CD4-positive, alpha-beta T cell (primary cell): ENCODE measurements around the gene SUSD5. TPM values are rescaled to one million over a fixed set of nuclear protein-coding genes. Genes with fewer than 3 reads are reported as not detected.

Experiments
- ATAC-seq: fragments of 200-7000 bp; cut with Tn5 transposase; one replicate; pipeline ENCODE4 v1.10.0; 2022; ENCODE audit warnings: mild to moderate bottlenecking; ENCODE audit not compliant: poor library complexity
- CTCF ChIA-PET: fragments of 350-600 bp; sonication (Branson Sonifier 250); formaldehyde crosslinking; loops from one replicate; lab custom pipeline; 2021; ENCODE audit warnings: antibody characterized with exemption, inconsistent platforms; lab: Charles Lee
- POLR2A ChIA-PET: fragments of 350-600 bp; sonication (Branson Sonifier 250); formaldehyde crosslinking; loops from one replicate; lab custom pipeline; 2021; ENCODE audit warnings: antibody characterized with exemption, inconsistent platforms; lab: Charles Lee
- DNase-seq, 14 experiments: peaks; one replicate each; pipeline ENCODE4 v3.0.0-alpha.2; 2013 to 2020; ENCODE audit warnings: mixed read lengths in 2 of 14
- H3K27ac ChIP-seq, 2 donors: one replicate each; pipeline versions ENCODE4 v1.5.1 to v1.7.0; 2013; ENCODE audit warnings: low read length in 2 of 2, low read depth in 1 of 2, mild to moderate bottlenecking in 1 of 2
- H3K27me3 ChIP-seq, 2 experiments: 1 replicate in 1 of 2; 2 replicates in 1 of 2; pipeline versions ENCODE4 v1.6.1 to v1.7.0; 2013; ENCODE audit warnings: low read length in 2 of 2, control low read depth in 1 of 2, mild to moderate bottlenecking in 1 of 2, moderate library complexity in 1 of 2; ENCODE audit not compliant: insufficient read depth in 2 of 2, control insufficient read depth in 1 of 2
- H3K36me3 ChIP-seq: one replicate; pipeline ENCODE4 v1.6.1; 2013; ENCODE audit warnings: low read length, control low read depth; ENCODE audit not compliant: insufficient read depth
- H3K4me1 ChIP-seq: one replicate; pipeline ENCODE4 v1.6.1; 2013; ENCODE audit warnings: low read length, control low read depth; ENCODE audit not compliant: insufficient read depth
- H3K4me3 ChIP-seq: one replicate; pipeline ENCODE4 v1.5.1; 2013; ENCODE audit warnings: mild to moderate bottlenecking, low read length, moderate library complexity
- H3K9me3 ChIP-seq, 2 experiments: 1 replicate in 1 of 2; 2 replicates in 1 of 2; pipeline versions ENCODE4 v1.6.1 to v1.7.0; 2013; ENCODE audit warnings: low read length in 2 of 2, mild to moderate bottlenecking in 2 of 2, control low read depth in 1 of 2, moderate library complexity in 1 of 2; ENCODE audit not compliant: control insufficient read depth in 1 of 2, insufficient read depth in 1 of 2
- H3K27ac Mint-ChIP-seq: one replicate; pipeline ENCODE4 v1.8.0; 2020; ENCODE audit warnings: mixed read lengths
- H3K27me3 Mint-ChIP-seq: one replicate; pipeline ENCODE4 v1.8.0; 2021; ENCODE audit warnings: mixed read lengths
- H3K36me3 Mint-ChIP-seq: one replicate; pipeline ENCODE4 v1.8.0; 2021; ENCODE audit warnings: low read depth, mixed read lengths
- H3K4me1 Mint-ChIP-seq: one replicate; pipeline ENCODE4 v1.8.0; 2021; ENCODE audit warnings: low read depth, mixed read lengths
- H3K4me3 Mint-ChIP-seq: one replicate; pipeline ENCODE4 v1.8.0; 2020; ENCODE audit warnings: mild to moderate bottlenecking, mixed read lengths
- H3K9me3 Mint-ChIP-seq: one replicate; pipeline ENCODE4 v1.8.0; 2020; ENCODE audit warnings: mixed read lengths
- CTCF ChIP-seq: fragments of 200-600 bp; IDR thresholded peaks from one replicate; pipeline ENCODE4 v1.8.0; 2022; ENCODE audit warnings: antibody characterized with exemption, mild to moderate bottlenecking
- intact Hi-C, 2 experiments: fragments of 100-400 bp; cut with DNase I in 1 of 2; cut with micrococcal nuclease in 1 of 2; formaldehyde crosslinking; loops; one replicate each; pipeline versions ENCODE4 v1.15.1 to v1.9.0; 2023 to 2025; cut with DNase I, micrococcal nuclease
- total RNA-seq, 174 experiments: library from RNA in 2 of 174; stranded (reverse) in 2 of 174; gene quantifications; one replicate each; pipeline ENCODE4 v1.2.3 and lab custom pipeline; 2021 to 2026

SUSD5 gene
- total RNA-seq, 2 experiments from 2014 or later: not detected

GRCh38 chr3:33181229-33181628 is 37.4 kb downstream of the SUSD5 start:
- peaks cover 12% of the 10 kb centered on the region for H3K27me3 Mint-ChIP-seq
- ATAC-seq (no peak), DNase-seq (no peak)
- peaks cover 0 to 2% of the 10 kb centered on the region in 2 experiments for H3K27me3 ChIP-seq
- ChIA-PET POLR2A (no interaction called here), CTCF (no interaction called here)
- no peaks in the 10 kb centered on the region for H3K4me1 ChIP-seq
- TF ChIP-seq CTCF: no peak
- no peak overlapping the region for H3K4me3 Mint-ChIP-seq
- H3K36me3 Mint-ChIP-seq: no peaks in the 10 kb centered on the region
- H3K36me3 ChIP-seq: no peaks in the 10 kb centered on the region
- H3K4me3 ChIP-seq: no peak overlapping the region
- H3K9me3 Mint-ChIP-seq: peaks cover 12% of the 10 kb centered on the region
- H3K9me3 ChIP-seq: peaks cover 4 to 12% of the 10 kb centered on the region in 2 experiments
- H3K4me1 Mint-ChIP-seq: no peaks in the 10 kb centered on the region
- intact Hi-C loops: no loop called here
- H3K27ac Mint-ChIP-seq: no peak overlapping the region
- H3K27ac ChIP-seq: no peak overlapping the region

DNA sequence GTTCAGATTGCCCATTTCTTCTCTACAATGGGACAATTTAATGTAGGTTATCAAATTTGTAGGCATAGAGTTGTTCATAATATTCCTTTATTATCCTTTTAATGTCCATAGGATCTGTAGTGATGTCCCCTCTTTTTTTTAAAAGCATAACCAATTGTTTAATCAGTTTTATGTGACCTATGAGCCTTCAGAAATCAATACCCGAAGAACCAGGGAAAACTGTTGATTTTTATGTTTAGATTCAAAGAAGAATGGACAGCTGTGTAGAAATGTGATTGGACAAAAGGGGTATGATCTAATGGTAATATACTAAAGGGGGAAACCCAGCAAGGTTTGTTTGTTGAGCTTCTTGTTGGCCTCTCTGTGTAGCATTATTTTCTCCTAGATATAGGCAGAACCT is 39.5 kb downstream of the SUSD5 start:
- Histone ChIP-seq H3K9me3 (peaks cover 4 to 15% of the 10 kb centered on the region in 2 experiments), H3K4me3 (no peak overlapping the region), H3K36me3 (no peaks in the 10 kb centered on the region), H3K4me1 (no peaks in the 10 kb centered on the region), H3K27me3 (peaks cover 0 to 2% of the 10 kb centered on the region in 2 experiments), H3K27ac (no peak overlapping the region)
- intact Hi-C loops: no loop called here
- DNase-seq (no peak), ATAC-seq (no peak)
- peaks cover 4% of the 10 kb centered on the region for H3K27me3 Mint-ChIP-seq
- H3K4me1 Mint-ChIP-seq: no peaks in the 10 kb centered on the region
- no peak overlapping the region for H3K4me3 Mint-ChIP-seq
- POLR2A ChIA-PET: no interaction called here
- no peak for TF ChIP-seq CTCF
- peaks cover 12% of the 10 kb centered on the region for H3K9me3 Mint-ChIP-seq
- H3K27ac Mint-ChIP-seq: no peak overlapping the region
- no peaks in the 10 kb centered on the region for H3K36me3 Mint-ChIP-seq
- CTCF ChIA-PET: no interaction called here

GRCh38 chr3:33174711-33175414 is 43.7 kb downstream of the SUSD5 start:
- intact Hi-C loops: no loop called here
- CTCF ChIA-PET: no interaction called here

More at GRCh38 chr3:33174711-33175414, 43.7 kb downstream of the SUSD5 start:
- POLR2A ChIA-PET: no interaction called here
- peaks cover 4 to 10% of the 10 kb centered on the region in 2 experiments for H3K9me3 ChIP-seq
- ATAC-seq (no peak), DNase-seq (no peak)
- peaks cover 0 to 2% of the 10 kb centered on the region in 2 experiments for H3K27me3 ChIP-seq
- Mint-ChIP-seq H3K4me1 (peaks cover 10% of the 10 kb centered on the region), H3K4me3 (no peak overlapping the region), H3K27me3 (no peaks in the 10 kb centered on the region), H3K27ac (no peak overlapping the region), H3K36me3 (no peaks in the 10 kb centered on the region), H3K9me3 (peaks cover 8% of the 10 kb centered on the region)
- no peak overlapping the region for H3K27ac ChIP-seq
- H3K4me1 ChIP-seq: no peaks in the 10 kb centered on the region
- no peak overlapping the region for H3K4me3 ChIP-seq
- H3K36me3 ChIP-seq: no peaks in the 10 kb centered on the region
- no peak for TF ChIP-seq CTCF
